Left lung (tissue), 10 donors: ENCODE results near the gene LYSMD1. TPM values are rescaled to one million over a fixed set of nuclear protein-coding genes. Genes with fewer than 3 reads are reported as not detected.

ENCODE experiments used
- ATAC-seq: fragments of 200-7000 bp; cut with Tn5 transposase; one replicate; pipeline ENCODE4 v1.9.1; 2020; ENCODE audit warnings: moderate library complexity
- DNase-seq, 4 donors: peaks; one replicate each; pipeline ENCODE4 v3.0.0-alpha.2; 2013 to 2020
- H3K27ac ChIP-seq, 2 donors: fragments of 200-600 bp; sonication (generic) in 1 of 2; one replicate each; pipeline versions ENCODE4 v1.5.0 to v1.8.0; 2020 to 2021
- H3K27me3 ChIP-seq, 2 donors: fragments of 200-600 bp; sonication (generic) in 1 of 2; one replicate each; pipeline versions ENCODE4 v1.5.0 to v1.8.0; 2020 to 2021
- H3K36me3 ChIP-seq, 2 donors: fragments of 200-600 bp; sonication (generic) in 1 of 2; one replicate each; pipeline versions ENCODE4 v1.5.0 to v1.8.0; 2020 to 2021
- H3K4me1 ChIP-seq, 2 donors: fragments of 200-600 bp; one replicate each; pipeline ENCODE4 v1.8.0; 2021
- H3K4me3 ChIP-seq, 2 donors: fragments of 200-600 bp; sonication (generic) in 1 of 2; one replicate each; pipeline versions ENCODE4 v1.5.0 to v1.8.0; 2020 to 2021; ENCODE audit warnings: mild to moderate bottlenecking in 1 of 2
- H3K9me3 ChIP-seq, 2 donors: fragments of 200-600 bp; sonication (generic) in 1 of 2; one replicate each; pipeline versions ENCODE4 v1.5.0 to v1.8.0; 2020 to 2021
- CTCF ChIP-seq, 2 donors: fragments of 200-600 bp; sonication (generic) in 1 of 2; IDR thresholded peaks; one replicate each; pipeline versions ENCODE4 v1.5.0 to v1.8.0; 2021; ENCODE audit warnings: antibody characterized with exemption in 2 of 2
- intact Hi-C, 2 donors: fragments of 100-400 bp; cut with DNase I; formaldehyde crosslinking; loops; one replicate each; pipeline versions ENCODE4 v1.11.2 to v1.14.2; 2022
- polyA plus RNA-seq, 6 donors: library from polyadenylated mRNA; unstranded; fragments of 120-200 nt; gene quantifications; one replicate each; pipeline ENCODE4 v1.2.1, GENCODE V29; 2013; ENCODE audit not compliant: insufficient read length in 6 of 6
- total RNA-seq, 2 donors: library from RNA; stranded (reverse); fragmentation: NEBNext Ultra II Directional; extraction: Animal tissue kit (Norgen Biotek cat#: 25700); gene quantifications; one replicate each; pipeline ENCODE4 v1.2.1, GENCODE V29; 2021
- donor health status: DM: no; HTN: yes; CAD: no.
- donor health status: DM: no; HTN: no; CAD: no.

The LYSMD1 gene
- total and polyA plus RNA-seq, 8 donors, result 5.8 to 20.4 (median 16.0) TPM

- Histone ChIP-seq H3K9me3 (no peaks in the 10 kb centered on the region), H3K4me1 (peaks cover 0 to 51% of the 10 kb centered on the region in 2 donors), H3K36me3 (peaks cover 0 to 29% of the 10 kb centered on the region in 2 donors), H3K27me3 (no peaks in the 10 kb centered on the region), H3K4me3 (peak overlapping the region in 1 of 2 donors; percentile 57), H3K27ac (peak overlapping the region in 1 of 2 donors; percentile 93)
- ATAC-seq, result no peak
- DNase-seq, result peak in 1 of 4 donors; percentile 25
- intact Hi-C loops, result loop anchor here in 1 of 2 donors (5.0 kb wide), 1 partner anchor 57 kb away; no protein-coding TSS in a partner anchor
- TF ChIP-seq CTCF (IDR thresholded peaks at IDR 0.05), result no peak
These were observed 6.3 kb downstream of the LYSMD1 start for GRCh38 chr1:151159373-151159772.

- ATAC-seq (no peak), DNase-seq (peak in 2 of 4 donors; percentile 34 to 81)
- peak overlapping the region in 1 of 2 donors; percentile 93 for H3K27ac ChIP-seq
- intact Hi-C loops, result loop anchor here in 1 of 2 donors (5.0 kb wide), 1 partner anchor 56 kb away; no protein-coding TSS in a partner anchor
- H3K36me3 ChIP-seq, result peaks cover 0 to 29% of the 10 kb centered on the region in 2 donors
- H3K9me3 ChIP-seq, result no peaks in the 10 kb centered on the region
- no peaks in the 10 kb centered on the region for H3K27me3 ChIP-seq
- no peak for TF ChIP-seq CTCF (IDR thresholded peaks at IDR 0.05)
- H3K4me3 ChIP-seq, result peak overlapping the region in 1 of 2 donors; percentile 57
- H3K4me1 ChIP-seq, result peaks cover 0 to 49% of the 10 kb centered on the region in 2 donors
These were observed 6.9 kb downstream of the LYSMD1 start for GRCh38 chr1:151158751-151159251.

GRCh38 chr1:151158326-151158725, 7.4 kb downstream of the LYSMD1 start:
- peak overlapping the region in 1 of 2 donors; percentile 57 for H3K4me3 ChIP-seq
- DNase-seq, result peak in 1 of 4 donors; percentile 17
- H3K4me1 ChIP-seq, result peaks cover 0 to 49% of the 10 kb centered on the region in 2 donors
- peak overlapping the region in 1 of 2 donors; percentile 93 for H3K27ac ChIP-seq
- no peak for TF ChIP-seq CTCF (IDR thresholded peaks at IDR 0.05)
- intact Hi-C loops, result loop anchor here in 1 of 2 donors (5.0 kb wide), 1 partner anchor 56 kb away; no protein-coding TSS in a partner anchor
- peaks cover 0 to 29% of the 10 kb centered on the region in 2 donors for H3K36me3 ChIP-seq
- H3K9me3 ChIP-seq, result no peaks in the 10 kb centered on the region
- ATAC-seq, result no peak
- H3K27me3 ChIP-seq, result no peaks in the 10 kb centered on the region

- Histone ChIP-seq H3K4me1 (peaks cover 0 to 42% of the 10 kb centered on the region in 2 donors), H3K27ac (peak overlapping the region; percentile 62 to 93), H3K36me3 (peaks cover 0 to 29% of the 10 kb centered on the region in 2 donors), H3K9me3 (no peaks in the 10 kb centered on the region), H3K4me3 (peak overlapping the region; percentile 22 to 57), H3K27me3 (no peaks in the 10 kb centered on the region)
- peak; percentile 50 for ATAC-seq
- DNase-seq, result no peak
- TF ChIP-seq CTCF (IDR thresholded peaks at IDR 0.05), result no peak
- intact Hi-C loops, result loop anchor here in 1 of 2 donors (5.0 kb wide), 1 partner anchor 55 kb away; no protein-coding TSS in a partner anchor
These were observed 8.6 kb downstream of the LYSMD1 start for GRCh38 chr1:151157067-151157531.

GRCh38 chr1:151156515-151156819, 9.2 kb downstream of the LYSMD1 start, which contains the start of gene TNFAIP8L2:
Gene TNFAIP8L2, plus strand, starts transcription at chr1:151156649. Its CDS starts 2,049 bp downstream, at chr1:151158698.
- Histone ChIP-seq H3K36me3 (peaks cover 0 to 26% of the 10 kb centered on the region in 2 donors), H3K4me1 (peaks cover 0 to 42% of the 10 kb centered on the region in 2 donors), H3K27me3 (no peaks in the 10 kb centered on the region), H3K4me3 (peak within 1 kb of the TSS; percentile 22 to 57), H3K27ac (peak within 1 kb of the TSS; percentile 62 to 93), H3K9me3 (no peaks in the 10 kb centered on the region)
- intact Hi-C loops, result loop anchor here in 1 of 2 donors (5.0 kb wide), 1 partner anchor 54 kb away; no protein-coding TSS in a partner anchor
- DNase-seq (peak in 2 of 4 donors; percentile 75 to 89), ATAC-seq (peak; percentile 81)
- no peak for TF ChIP-seq CTCF (IDR thresholded peaks at IDR 0.05)
